ENCODE data around the gene STARD13.
A peak's percentile ranks its signal among the peaks of the same experiment; 100 is the strongest.

STARD13 gene

GRCh38 chr13:33310245-33311038 is 24.9 kb upstream of the STARD13 start:
- no peak for DNase-seq (ENCODE audit: low read depth)

- no peak for DNase-seq (ENCODE audit: low read depth)
Measured at GRCh38 chr13:33308863-33309262, 23.3 kb upstream of the STARD13 start.

- no peak for DNase-seq (ENCODE audit: low read depth)
Measured at GRCh38 chr13:33307843-33308242, 22.3 kb upstream of the STARD13 start.

GRCh38 chr13:33303855-33304597 is 18.5 kb upstream of the STARD13 start:
- DNase-seq (ENCODE audit: low read depth) = no peak

- DNase-seq (ENCODE audit: low read depth) = no peak
Measured at GRCh38 chr13:33299626-33300025, 14.1 kb upstream of the STARD13 start.

GRCh38 chr13:33296793-33297425 is 11.4 kb upstream of the STARD13 start:
- no peak for DNase-seq (ENCODE audit: low read depth)

- no peak for DNase-seq (ENCODE audit: low read depth)
Measured at GRCh38 chr13:33292712-33293111, 7.2 kb upstream of the STARD13 start.

- no peak for DNase-seq (ENCODE audit: low read depth)
Measured at GRCh38 chr13:33290421-33290965, 4.9 kb upstream of the STARD13 start.

- DNase-seq (ENCODE audit: low read depth) = no peak
Measured at GRCh38 chr13:33289966-33290365, 4.4 kb upstream of the STARD13 start.

GRCh38 chr13:33287142-33287882 is 1.8 kb upstream of the STARD13 start:
- DNase-seq (ENCODE audit: low read depth) = no peak

GRCh38 chr13:33286128-33286527 is 573 bp upstream of the STARD13 start:
- DNase-seq (ENCODE audit: low read depth) = no peak

GRCh38 chr13:33284916-33285315 is 639 bp downstream of the STARD13 start:
- no peak for DNase-seq (ENCODE audit: low read depth)

- no peak for DNase-seq (ENCODE audit: low read depth)
Measured at GRCh38 chr13:33284031-33284430, 1.5 kb downstream of the STARD13 start.

- no peak for DNase-seq (ENCODE audit: low read depth)
Measured at GRCh38 chr13:33283195-33283911, 2.2 kb downstream of the STARD13 start.

- peak; percentile 62 for DNase-seq (ENCODE audit: low read depth)
Measured at GRCh38 chr13:33281951-33282595, 3.5 kb downstream of the STARD13 start.

- DNase-seq (ENCODE audit: low read depth) = no peak
Measured at GRCh38 chr13:33280923-33281322, 4.6 kb downstream of the STARD13 start.

GRCh38 chr13:33280279-33280905 is 5.2 kb downstream of the STARD13 start:
- no peak for DNase-seq (ENCODE audit: low read depth)

- peak; percentile 73 for DNase-seq (ENCODE audit: low read depth)
Measured at GRCh38 chr13:33279414-33280278, 5.9 kb downstream of the STARD13 start.

- DNase-seq (ENCODE audit: low read depth) = no peak
Measured at GRCh38 chr13:33278913-33279312, 6.6 kb downstream of the STARD13 start.

Data from stromal cell of bone marrow (primary cell).